Endodermal cell (in vitro differentiated cells): ENCODE results near the gene CLSTN1. TPM values are rescaled to one million over a fixed set of nuclear protein-coding genes. Genes with fewer than 3 reads are reported as not detected.
A peak's percentile ranks its signal among the peaks of the same experiment; 100 is the strongest.

Experiments used
- DNase-seq: peaks from one replicate; pipeline ENCODE4 v3.0.0-alpha.2; 2017
- H3K27ac ChIP-seq: 2 replicates; pipeline ENCODE4 v1.5.1; 2013; ENCODE audit warnings: mild to moderate bottlenecking, low read depth, low read length, moderate library complexity
- H3K27me3 ChIP-seq: 2 replicates; pipeline ENCODE4 v1.6.1; 2013; ENCODE audit warnings: mild to moderate bottlenecking, low read length, moderate library complexity; ENCODE audit not compliant: insufficient read depth, control insufficient read depth, poor library complexity, severe bottlenecking
- H3K36me3 ChIP-seq: 2 replicates; pipeline ENCODE4 v1.7.0; 2013; ENCODE audit warnings: mild to moderate bottlenecking, low read length, moderate library complexity; ENCODE audit not compliant: control insufficient read depth, insufficient read depth
- H3K4me1 ChIP-seq: one replicate; pipeline ENCODE4 v1.7.0; 2013; ENCODE audit warnings: low read length; ENCODE audit not compliant: control insufficient read depth, insufficient read depth
- H3K4me3 ChIP-seq: 2 replicates; pipeline ENCODE4 v1.5.1; 2013; ENCODE audit warnings: mild to moderate bottlenecking, low read length, moderate library complexity
- H3K9ac ChIP-seq: 2 replicates; pipeline ENCODE4 v1.6.1; 2013; ENCODE audit warnings: mild to moderate bottlenecking, low read length, moderate library complexity; ENCODE audit not compliant: poor library complexity, severe bottlenecking; ENCODE audit errors: extremely low read depth
- H3K9me3 ChIP-seq: 2 replicates; pipeline ENCODE4 v1.6.1; 2013; ENCODE audit warnings: mild to moderate bottlenecking, low read length, moderate library complexity; ENCODE audit not compliant: control insufficient read depth
- H3K27ac Mint-ChIP-seq: 2 replicates; pipeline ENCODE4 v1.8.0; 2020; ENCODE audit warnings: mixed read lengths
- H3K27me3 Mint-ChIP-seq: 2 replicates; pipeline ENCODE4 v1.8.0; 2021; ENCODE audit warnings: mild to moderate bottlenecking, mixed read lengths; ENCODE audit not compliant: insufficient read depth
- H3K36me3 Mint-ChIP-seq: 2 replicates; pipeline ENCODE4 v1.8.0; 2020; ENCODE audit warnings: low read depth, mixed read lengths
- H3K4me1 Mint-ChIP-seq: 2 replicates; pipeline ENCODE4 v1.8.0; 2020; ENCODE audit warnings: mixed read lengths
- H3K4me3 Mint-ChIP-seq: 2 replicates; pipeline ENCODE4 v1.8.0; 2020; ENCODE audit warnings: mild to moderate bottlenecking, moderate library complexity, mixed read lengths
- H3K9me3 Mint-ChIP-seq: 2 replicates; pipeline ENCODE4 v1.8.0; 2020; ENCODE audit warnings: mild to moderate bottlenecking, mixed read lengths
- WGBS, 2 experiments: methylation state at CpG; one replicate each; pipeline versions ENCODE4 v1.1.5 to v1.1.7; 2013; ENCODE audit warnings: missing lambda C conversion rate in 2 of 2, mixed read lengths in 1 of 2; ENCODE audit not compliant: insufficient coverage in 1 of 2, insufficient read length in 1 of 2; 5-methylcytosine and 5-hydroxymethylcytosine counted together
- total RNA-seq, 2 donors: library from RNA; stranded (reverse); fragmentation: NEBNext Ultra II Directional in 1 of 2; extraction: Animal tissue kit (Norgen Biotek cat#: 25700) in 1 of 2; gene quantifications; 2 replicates in 1 of 2; 3 replicates in 1 of 2; pipeline ENCODE4 v1.2.1, GENCODE V29; 2021
- TF ChIP-seq, protein P1 (sequence below): fragments of 200-600 bp; sonication (generic); conservative IDR thresholded peaks from 2 replicates; pipeline ENCODE4 v1.5.0; 2021; ENCODE audit warnings: antibody characterized with exemption, mild to moderate bottlenecking

Gene CLSTN1
- total RNA-seq, 2 donors from 2014 or later: 96.6 to 116 TPM

DNA sequence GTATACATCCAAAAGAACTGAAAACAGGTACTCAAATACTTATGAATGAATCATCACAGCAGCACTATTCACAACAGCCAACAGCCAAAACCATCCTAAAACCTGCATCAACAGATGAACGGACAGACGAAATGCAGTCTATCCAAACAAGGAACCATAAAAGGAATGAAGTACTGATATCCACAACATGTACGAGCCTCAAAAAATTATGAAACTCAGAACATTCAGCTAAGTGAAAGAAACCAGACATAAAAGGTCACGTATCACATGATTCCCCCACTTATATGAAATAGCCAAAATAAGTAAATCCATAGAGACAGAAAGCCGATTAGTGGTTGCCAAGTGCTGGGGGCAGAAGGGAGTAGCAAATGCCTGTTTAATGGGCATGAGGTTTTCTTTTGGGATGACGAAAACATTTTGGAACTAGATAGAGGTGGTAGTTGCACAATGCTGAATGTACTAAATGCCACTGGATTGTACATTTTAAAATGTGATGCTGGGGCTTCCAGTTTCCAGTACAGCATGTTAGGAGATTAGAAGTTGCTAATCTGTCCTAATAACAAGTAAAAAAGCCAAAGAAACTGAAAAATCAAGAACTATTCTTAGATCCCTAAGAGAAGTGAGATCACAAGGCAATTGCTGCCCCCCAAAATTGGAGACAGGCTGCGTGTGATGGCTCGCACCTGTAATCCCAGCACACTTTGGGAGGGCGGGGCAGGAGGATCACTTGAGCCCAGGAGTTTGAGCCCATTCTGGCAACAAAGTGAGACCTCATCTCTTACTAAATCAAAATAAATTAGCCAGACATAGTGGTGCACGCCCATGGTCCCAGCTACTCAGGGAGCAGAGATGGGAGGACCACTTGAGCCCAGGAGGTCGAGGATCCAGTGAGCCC, 25.3 kb downstream of the CLSTN1 start:
- Histone ChIP-seq H3K9ac (no peak overlapping the region), H3K36me3 (no peaks in the 10 kb centered on the region), H3K9me3 (no peaks in the 10 kb centered on the region), H3K27ac (no peak overlapping the region), H3K4me1 (no peaks in the 10 kb centered on the region), H3K4me3 (no peak overlapping the region), H3K27me3 (no peaks in the 10 kb centered on the region)
- Mint-ChIP-seq H3K27ac (no peak overlapping the region), H3K4me3 (no peak overlapping the region), H3K27me3 (no peaks in the 10 kb centered on the region), H3K9me3 (no peaks in the 10 kb centered on the region), H3K36me3 (peaks cover 5% of the 10 kb centered on the region), H3K4me1 (peaks cover 6% of the 10 kb centered on the region)
- TF ChIP-seq, protein P1, sequence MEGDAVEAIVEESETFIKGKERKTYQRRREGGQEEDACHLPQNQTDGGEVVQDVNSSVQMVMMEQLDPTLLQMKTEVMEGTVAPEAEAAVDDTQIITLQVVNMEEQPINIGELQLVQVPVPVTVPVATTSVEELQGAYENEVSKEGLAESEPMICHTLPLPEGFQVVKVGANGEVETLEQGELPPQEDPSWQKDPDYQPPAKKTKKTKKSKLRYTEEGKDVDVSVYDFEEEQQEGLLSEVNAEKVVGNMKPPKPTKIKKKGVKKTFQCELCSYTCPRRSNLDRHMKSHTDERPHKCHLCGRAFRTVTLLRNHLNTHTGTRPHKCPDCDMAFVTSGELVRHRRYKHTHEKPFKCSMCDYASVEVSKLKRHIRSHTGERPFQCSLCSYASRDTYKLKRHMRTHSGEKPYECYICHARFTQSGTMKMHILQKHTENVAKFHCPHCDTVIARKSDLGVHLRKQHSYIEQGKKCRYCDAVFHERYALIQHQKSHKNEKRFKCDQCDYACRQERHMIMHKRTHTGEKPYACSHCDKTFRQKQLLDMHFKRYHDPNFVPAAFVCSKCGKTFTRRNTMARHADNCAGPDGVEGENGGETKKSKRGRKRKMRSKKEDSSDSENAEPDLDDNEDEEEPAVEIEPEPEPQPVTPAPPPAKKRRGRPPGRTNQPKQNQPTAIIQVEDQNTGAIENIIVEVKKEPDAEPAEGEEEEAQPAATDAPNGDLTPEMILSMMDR: no peak
- peak; percentile 15 for DNase-seq
- 93 to 95% methylated on average over 9 to 11 of the region's 11 CpGs for WGBS, 2 experiments

DNA sequence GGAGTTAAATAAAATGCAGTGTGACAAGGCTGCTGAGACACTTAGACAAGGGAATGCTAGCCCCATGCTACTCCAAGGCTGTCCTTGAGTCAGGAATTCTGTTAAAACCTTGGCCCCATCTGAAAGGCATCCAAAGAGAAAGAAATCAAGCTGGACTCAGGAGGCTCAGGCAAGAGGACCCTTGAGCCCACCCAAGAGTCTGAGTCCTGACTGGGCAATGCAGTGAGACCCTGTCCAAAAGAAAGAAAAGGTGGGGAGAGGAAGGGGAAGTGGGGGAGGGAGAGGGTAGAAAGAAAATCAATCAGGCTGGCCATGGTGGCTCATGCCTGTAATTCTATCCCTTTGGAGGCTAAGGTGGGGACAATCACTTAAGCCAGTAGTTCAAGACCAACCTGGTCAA, 26.7 kb downstream of the CLSTN1 start:
- no peak overlapping the region for H3K4me3 ChIP-seq
- no peak overlapping the region for H3K9ac ChIP-seq
- no peaks in the 10 kb centered on the region for H3K27me3 ChIP-seq
- no peaks in the 10 kb centered on the region for H3K4me1 ChIP-seq
- H3K9me3 ChIP-seq: no peaks in the 10 kb centered on the region
- Mint-ChIP-seq H3K4me1 (peaks cover 16% of the 10 kb centered on the region), H3K36me3 (peaks cover 8% of the 10 kb centered on the region), H3K9me3 (no peaks in the 10 kb centered on the region), H3K4me3 (no peak overlapping the region), H3K27me3 (no peaks in the 10 kb centered on the region), H3K27ac (peak overlapping the region; percentile 36)
- no peaks in the 10 kb centered on the region for H3K36me3 ChIP-seq
- no peak overlapping the region for H3K27ac ChIP-seq
- TF ChIP-seq, protein P1: no peak
- peak; percentile 26 for DNase-seq

DNA sequence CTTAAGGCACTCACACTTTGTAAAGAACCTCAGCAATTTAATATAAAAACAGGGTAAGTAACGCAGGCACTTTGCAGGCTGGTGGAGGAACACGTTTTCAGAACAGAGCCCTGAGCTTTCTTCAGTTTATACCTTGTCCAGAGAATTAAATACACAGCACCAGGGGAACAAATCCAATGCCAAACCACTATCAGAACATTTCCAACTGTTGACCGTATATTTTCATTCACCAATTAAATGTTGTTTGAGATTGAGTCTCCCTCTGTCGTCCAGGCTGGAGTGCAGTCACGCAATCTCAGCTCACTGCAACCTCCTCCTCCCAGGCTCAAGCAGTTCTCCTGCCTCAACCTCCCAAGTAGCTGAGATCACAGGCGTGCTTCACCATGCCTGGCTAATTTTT, 29.7 kb downstream of the CLSTN1 start:
- 86 to 87% methylated on average over 5 to 6 of the region's 6 CpGs for WGBS, 2 experiments
- Histone ChIP-seq H3K36me3 (no peaks in the 10 kb centered on the region), H3K4me1 (no peaks in the 10 kb centered on the region), H3K27ac (no peak overlapping the region), H3K4me3 (no peak overlapping the region), H3K9me3 (no peaks in the 10 kb centered on the region), H3K27me3 (no peaks in the 10 kb centered on the region), H3K9ac (no peak overlapping the region)
- Mint-ChIP-seq H3K9me3 (no peaks in the 10 kb centered on the region), H3K4me1 (peaks cover 18% of the 10 kb centered on the region), H3K27me3 (no peaks in the 10 kb centered on the region), H3K27ac (peak overlapping the region; percentile 48), H3K36me3 (peaks cover 13% of the 10 kb centered on the region), H3K4me3 (no peak overlapping the region)
- DNase-seq: no peak
- TF ChIP-seq, protein P1: no peak
